ENCODE measurements around the gene UBASH3A.

GRCh38 chr21:42414928-42415769 lies 11.4 kb downstream of the UBASH3A start:
- TF ChIP-seq POLR2A (IDR thresholded peaks at IDR 0.05; ENCODE audit: borderline replicate concordance, extremely low read depth, insufficient read depth, insufficient read length) (no peak), EZH2phosphoT487 (IDR thresholded peaks at IDR 0.05; ENCODE audit: borderline replicate concordance) (no peak)
- TF ChIP-seq, protein P1, sequence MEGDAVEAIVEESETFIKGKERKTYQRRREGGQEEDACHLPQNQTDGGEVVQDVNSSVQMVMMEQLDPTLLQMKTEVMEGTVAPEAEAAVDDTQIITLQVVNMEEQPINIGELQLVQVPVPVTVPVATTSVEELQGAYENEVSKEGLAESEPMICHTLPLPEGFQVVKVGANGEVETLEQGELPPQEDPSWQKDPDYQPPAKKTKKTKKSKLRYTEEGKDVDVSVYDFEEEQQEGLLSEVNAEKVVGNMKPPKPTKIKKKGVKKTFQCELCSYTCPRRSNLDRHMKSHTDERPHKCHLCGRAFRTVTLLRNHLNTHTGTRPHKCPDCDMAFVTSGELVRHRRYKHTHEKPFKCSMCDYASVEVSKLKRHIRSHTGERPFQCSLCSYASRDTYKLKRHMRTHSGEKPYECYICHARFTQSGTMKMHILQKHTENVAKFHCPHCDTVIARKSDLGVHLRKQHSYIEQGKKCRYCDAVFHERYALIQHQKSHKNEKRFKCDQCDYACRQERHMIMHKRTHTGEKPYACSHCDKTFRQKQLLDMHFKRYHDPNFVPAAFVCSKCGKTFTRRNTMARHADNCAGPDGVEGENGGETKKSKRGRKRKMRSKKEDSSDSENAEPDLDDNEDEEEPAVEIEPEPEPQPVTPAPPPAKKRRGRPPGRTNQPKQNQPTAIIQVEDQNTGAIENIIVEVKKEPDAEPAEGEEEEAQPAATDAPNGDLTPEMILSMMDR (IDR thresholded peaks at IDR 0.05 in 2 of 3, conservative IDR thresholded peaks at IDR 0.05 in 1 of 3; ENCODE audit: borderline replicate concordance in 1 of 3, insufficient read depth in 1 of 3, low read depth in 2 of 3, low read length in 2 of 3): no peak

All from HCT116 (cell line).